GM18511 (cell line): ENCODE measurements around the gene IMMP1L.

Experiments
- ATAC-seq: cut with Tn5 transposase; IDR thresholded peaks from one replicate; pipeline ENCODE4 v1.9.1; 2021; ENCODE audit warnings: mild to moderate bottlenecking, moderate library complexity; ENCODE audit not compliant: unreplicated experiment

IMMP1L gene

DNA sequence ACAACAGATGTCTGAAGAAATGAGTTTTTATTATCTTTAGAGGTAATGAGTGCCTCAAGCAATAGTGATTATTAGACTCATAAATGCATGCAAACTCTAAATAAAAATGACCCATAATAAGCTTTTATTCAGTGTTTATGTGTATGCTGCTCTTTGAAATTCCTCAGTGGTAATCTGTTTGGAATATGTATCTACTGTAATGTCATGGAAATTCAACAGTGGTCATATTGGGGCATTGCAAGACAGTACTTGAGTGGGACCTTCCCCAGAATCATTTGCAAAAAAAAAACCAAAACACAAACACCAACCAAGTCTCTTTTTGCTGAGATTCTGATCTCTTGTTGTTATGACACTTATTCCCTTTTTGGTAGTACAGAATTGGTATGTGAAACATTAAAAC is 104.8 kb downstream of the IMMP1L start:
- ATAC-seq: no peak

GRCh38 chr11:31397239-31397834 is 112.1 kb downstream of the IMMP1L start:
- ATAC-seq: no peak

- ATAC-seq: no peak
Observed at GRCh38 chr11:31387379-31387778, 122.0 kb downstream of the IMMP1L start.

DNA sequence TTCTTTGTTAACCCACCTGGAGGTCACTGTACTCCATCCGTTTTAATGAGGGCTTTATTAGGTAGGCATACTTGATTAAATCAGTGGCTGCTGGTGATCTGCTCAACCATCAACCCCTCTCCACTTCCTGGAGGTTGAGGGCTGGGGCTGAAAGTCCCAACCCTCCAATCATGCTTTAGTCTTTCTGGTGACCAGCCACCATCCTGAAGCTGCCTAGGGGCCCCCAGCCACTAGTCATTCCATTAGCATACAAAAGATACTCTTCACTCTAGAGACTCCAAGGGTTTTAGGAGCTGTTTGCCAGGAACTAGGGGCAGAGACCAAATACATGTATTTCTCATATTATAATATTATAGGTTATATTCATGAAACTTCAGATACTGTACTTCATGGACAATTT is 126.3 kb downstream of the IMMP1L start:
- no peak for ATAC-seq
